GM19025 (cell line): ENCODE results near the gene MMP11.

ENCODE experiments used
- ATAC-seq: cut with Tn5 transposase; IDR thresholded peaks from one replicate; pipeline ENCODE4 v1.9.1; 2021; ENCODE audit warnings: mild to moderate bottlenecking, low read depth, moderate library complexity; ENCODE audit not compliant: unreplicated experiment

The MMP11 gene

GRCh38 chr22:23759566-23759965 lies 13.1 kb upstream of the MMP11 start:
- ATAC-seq = no peak

- ATAC-seq = no peak
Observed at GRCh38 chr22:23760056-23760455, 12.6 kb upstream of the MMP11 start.

- ATAC-seq = no peak
Observed at GRCh38 chr22:23762842-23763578, 9.6 kb upstream of the MMP11 start, which contains the start of gene C22orf15. TSS of gene C22orf15 (plus strand) at chr22:23762990. CDS start at chr22:23763307, 317 bp downstream.

- ATAC-seq = no peak
Observed at GRCh38 chr22:23763579-23763945, 9.1 kb upstream of the MMP11 start.

- ATAC-seq = no peak
Observed at GRCh38 chr22:23763954-23764353, 8.7 kb upstream of the MMP11 start.

- ATAC-seq = no peak
Observed at GRCh38 chr22:23764899-23765881, 7.5 kb upstream of the MMP11 start.

- no peak for ATAC-seq
Observed at GRCh38 chr22:23767303-23767672, 5.4 kb upstream of the MMP11 start.

DNA sequence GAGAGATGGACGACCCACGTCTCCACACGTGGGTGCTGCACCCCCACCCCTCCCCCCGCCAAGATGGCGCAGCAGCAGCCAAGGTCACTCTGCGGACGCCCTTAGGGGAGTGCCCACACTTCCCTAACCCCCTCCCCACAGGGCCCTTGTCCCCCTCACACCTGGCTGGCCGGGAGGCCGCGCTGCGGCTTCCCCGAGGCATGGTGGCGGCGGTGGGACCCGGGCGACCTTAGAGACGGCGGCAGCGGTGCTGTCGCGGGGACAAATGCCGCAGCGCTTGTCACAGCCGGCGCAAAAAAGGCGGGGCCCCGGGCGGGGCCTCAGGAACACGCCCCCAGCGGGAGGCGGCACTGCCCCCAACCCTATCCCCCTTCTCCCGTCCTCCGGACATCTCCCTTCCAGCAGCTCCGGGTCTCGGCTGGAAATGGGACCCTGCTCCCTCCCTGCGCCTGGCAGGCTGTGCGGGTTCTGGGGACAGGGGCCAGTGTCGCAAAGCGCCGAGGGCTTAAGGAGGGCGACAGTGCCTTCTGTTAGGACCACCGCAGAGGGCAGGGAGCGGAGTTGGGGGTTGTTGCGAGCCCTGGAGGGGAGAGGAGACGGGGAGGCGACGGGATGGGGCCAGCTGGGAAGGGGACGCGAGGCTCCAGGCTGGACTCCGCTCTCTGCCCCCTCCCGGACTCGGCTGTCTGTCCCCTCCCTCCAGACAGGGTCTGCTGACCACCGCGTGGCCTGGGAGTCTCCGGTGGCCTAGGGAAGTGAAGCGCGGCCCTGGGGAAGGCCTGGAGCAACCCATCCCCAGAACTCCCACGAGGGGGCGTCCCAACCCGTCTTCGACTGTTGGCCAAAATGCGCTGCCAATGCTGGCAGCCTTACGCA lies 4.7 kb upstream of the MMP11 start, which contains the start of gene CHCHD10:
TSS of gene CHCHD10 (minus strand) at position 300 of the 876 bp plus-strand sequence. CDS start at position 202, 98 bp downstream.
- ATAC-seq = no peak

DNA sequence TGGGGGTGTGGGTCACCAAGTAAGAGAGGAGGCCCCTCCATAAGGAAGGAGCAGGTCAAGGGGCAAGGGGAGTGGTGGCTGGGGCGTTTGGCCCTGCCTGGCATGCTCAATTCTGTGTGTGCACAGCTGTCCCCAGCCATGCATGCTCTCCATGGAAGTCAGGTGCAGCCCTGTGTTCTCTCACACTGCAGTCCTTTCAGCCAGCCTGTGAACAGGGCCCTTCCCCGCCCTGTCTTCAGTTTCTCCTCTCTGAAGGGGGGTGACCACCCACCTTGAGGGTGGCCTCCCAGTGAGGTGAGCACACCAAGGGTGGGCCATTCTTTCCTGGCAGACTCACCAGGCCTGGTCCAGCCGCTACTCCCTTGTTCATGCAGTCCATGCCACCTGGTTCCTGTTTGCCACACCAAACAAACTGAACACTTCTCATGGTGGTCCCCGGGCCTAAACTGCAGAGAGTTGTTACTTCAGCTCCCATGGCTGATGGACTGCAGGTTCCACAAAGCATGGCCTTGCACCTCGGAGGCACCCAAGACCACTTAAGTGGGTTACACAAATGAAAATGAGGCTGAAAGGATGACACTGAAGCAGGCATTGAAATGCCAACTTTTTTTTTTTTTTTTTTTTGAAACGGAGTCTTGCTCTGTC lies 3.2 kb upstream of the MMP11 start:
- no peak for ATAC-seq

- ATAC-seq = no peak
Observed at GRCh38 chr22:23772315-23772648, 367 bp upstream of the MMP11 start.

DNA sequence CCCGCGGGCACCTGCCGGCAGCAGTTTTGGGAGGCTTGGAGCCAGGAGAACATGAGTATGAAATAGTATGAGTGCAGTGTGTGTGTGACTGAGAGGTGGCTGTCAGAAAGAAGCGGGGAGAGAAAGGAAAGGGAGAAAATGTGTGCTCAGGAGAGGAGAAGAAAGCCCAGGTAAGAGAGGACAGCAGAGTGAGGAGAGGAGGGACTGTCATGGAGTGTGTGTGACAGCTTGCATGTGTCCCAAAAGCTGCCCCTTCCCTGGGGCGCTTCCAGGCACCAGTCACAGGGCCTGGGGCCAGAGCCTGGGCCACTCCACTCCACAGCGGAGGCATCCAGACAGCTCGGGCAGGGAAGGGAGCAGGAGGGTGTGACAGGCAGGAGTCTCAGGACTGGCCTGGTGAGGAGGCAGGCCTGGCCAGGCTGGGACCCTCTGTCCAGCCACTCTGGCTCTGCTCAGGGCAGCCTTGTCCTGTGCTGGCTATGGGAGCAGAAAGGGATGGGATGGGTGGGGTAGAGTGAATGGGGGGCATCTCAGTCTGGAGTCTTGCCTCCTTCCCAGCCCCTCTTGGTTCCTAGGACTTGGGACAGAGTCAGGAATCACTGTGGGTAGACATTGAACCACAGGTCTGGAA lies 949 bp downstream of the MMP11 start:
- no peak for ATAC-seq

- ATAC-seq = no peak
Observed at GRCh38 chr22:23774114-23774921, 1.7 kb downstream of the MMP11 start.

- no peak for ATAC-seq
Observed at GRCh38 chr22:23774922-23775436, 2.3 kb downstream of the MMP11 start.

- ATAC-seq = no peak
Observed at GRCh38 chr22:23775779-23776375, 3.2 kb downstream of the MMP11 start.

DNA sequence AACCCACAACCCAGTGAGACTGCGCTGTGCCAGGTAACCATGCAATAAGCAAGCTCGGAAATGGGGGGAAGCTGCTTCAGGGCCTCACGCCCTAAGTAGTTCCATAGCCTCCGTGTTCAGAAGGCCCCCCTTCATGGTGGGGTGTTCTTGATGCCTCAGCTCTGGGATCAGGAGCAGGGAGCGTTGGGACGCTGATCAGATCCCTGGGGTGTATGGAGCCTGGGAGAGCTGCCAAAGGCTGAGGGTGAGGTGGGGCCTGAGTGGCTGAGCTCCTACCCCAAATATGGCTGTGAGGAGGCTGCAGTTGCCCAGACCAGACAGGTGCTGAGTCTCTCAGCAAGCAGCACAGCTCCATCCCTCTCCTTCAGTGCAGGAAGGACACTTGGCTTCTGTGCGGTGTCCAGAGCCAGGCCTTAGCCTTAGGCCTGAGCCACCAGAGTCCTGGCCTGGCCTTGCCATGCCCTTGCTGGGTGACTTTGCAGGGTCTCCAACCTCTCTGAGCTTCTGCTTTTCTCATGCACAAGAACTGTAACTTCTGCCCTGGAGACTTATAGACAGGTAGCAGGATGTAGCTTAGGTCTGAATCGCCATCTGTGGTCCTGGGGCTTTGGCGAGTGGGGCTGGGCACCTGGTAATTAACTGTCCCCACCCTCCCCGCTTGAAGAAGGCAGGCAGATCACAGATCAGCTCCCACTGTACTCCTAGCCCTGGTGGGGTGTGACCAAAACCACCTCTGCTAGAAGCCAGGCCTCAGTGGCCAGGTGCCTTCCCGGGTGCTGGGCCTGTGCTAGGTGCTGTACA lies 5.3 kb downstream of the MMP11 start:
- no peak for ATAC-seq

DNA sequence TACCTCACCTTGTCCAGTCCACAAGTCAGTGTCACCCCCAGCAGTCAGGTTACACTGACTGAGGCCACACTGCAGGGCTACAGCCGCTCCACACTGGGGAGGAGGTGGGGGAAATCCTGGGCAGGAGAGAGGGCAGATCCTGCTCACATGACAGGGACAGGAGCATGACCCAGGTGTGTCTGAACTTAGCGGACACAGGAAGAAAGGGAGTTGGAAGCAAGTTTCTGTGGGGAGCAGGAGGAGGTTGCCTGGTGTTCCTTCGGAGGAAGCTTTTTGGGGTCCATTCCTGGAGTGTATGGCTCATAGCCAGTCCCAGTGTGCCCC lies 5.9 kb downstream of the MMP11 start:
- ATAC-seq = no peak

GRCh38 chr22:23779083-23779482 lies 6.4 kb downstream of the MMP11 start:
- ATAC-seq = no peak

- ATAC-seq = no peak
Observed at GRCh38 chr22:23779731-23780130, 7.1 kb downstream of the MMP11 start.
